Measurements from ENCODE around the gene RAPGEF2.

GRCh38 chr4:159220353-159220752 lies 117.5 kb downstream of the RAPGEF2 start:
- no peak for TF ChIP-seq EP300 (IDR thresholded peaks at IDR 0.05; ENCODE audit: low read length)
- TF ChIP-seq ZNF121 (CRISPR knock-in tag; conservative IDR thresholded peaks at IDR 0.05), result no peak
- TF ChIP-seq SRSF9 (IDR thresholded peaks at IDR 0.05; ENCODE audit: borderline replicate concordance, low read depth, low read length), result no peak
- no peak for TF ChIP-seq ZBTB33 (CRISPR knock-in tag; IDR thresholded peaks at IDR 0.05)
- TF ChIP-seq HCFC1 (IDR thresholded peaks at IDR 0.05; ENCODE audit: low read depth, low read length), result no peak
- TF ChIP-seq POLR2A (conservative IDR thresholded peaks at IDR 0.05), result no peak
- no peak for TF ChIP-seq CTCF (IDR thresholded peaks at IDR 0.05 in 2 of 3, conservative IDR thresholded peaks at IDR 0.05 in 1 of 3; ENCODE audit: insufficient read depth in 2 of 3, low read depth in 1 of 3, low read length in 3 of 3)
- no peak for TF ChIP-seq CBFB (CRISPR knock-in tag; IDR thresholded peaks at IDR 0.05)
- no peak for TF ChIP-seq PRDM10 (IDR thresholded peaks at IDR 0.05; ENCODE audit: partially characterized antibody)
- TF ChIP-seq NKRF (IDR thresholded peaks at IDR 0.05; ENCODE audit: borderline replicate concordance), result no peak
- TF ChIP-seq U2AF1 (optimal IDR thresholded peaks at IDR 0.05; ENCODE audit: low read depth, low read length), result no peak
- TF ChIP-seq CEBPB (tag; IDR thresholded peaks at IDR 0.05), result no peak
- no peak for TF ChIP-seq HDAC2 (IDR thresholded peaks at IDR 0.05)
- no peak for TF ChIP-seq STAG1 (CRISPR knock-in tag; IDR thresholded peaks at IDR 0.05; ENCODE audit: borderline replicate concordance)
